Activated CD8-positive, alpha-beta T cell treated with anti-CD3 and anti-CD28 coated beads for 36 hours (primary cell): ENCODE results near the gene ZNF281. TPM values are rescaled to one million over a fixed set of nuclear protein-coding genes. Genes with fewer than 3 reads are reported as not detected.

Experiments
- ATAC-seq: fragments of 200-7000 bp; cut with Tn5 transposase; one replicate; pipeline ENCODE4 v1.10.0; 2021; ENCODE audit warnings: mild to moderate bottlenecking, moderate library complexity
- CTCF ChIA-PET: fragments of 350-600 bp; sonication (Branson Sonifier 250); formaldehyde crosslinking; loops from one replicate; lab custom pipeline; 2021; ENCODE audit warnings: antibody characterized with exemption; lab: Charles Lee
- POLR2A ChIA-PET: fragments of 350-600 bp; sonication (Branson Sonifier 250); formaldehyde crosslinking; loops from one replicate; lab custom pipeline; 2021; ENCODE audit warnings: antibody characterized with exemption; lab: Charles Lee
- DNase-seq: peaks from one replicate; pipeline ENCODE4 v3.0.0-alpha.2; 2020
- H3K27ac Mint-ChIP-seq: one replicate; pipeline ENCODE4 v1.8.0; 2021; ENCODE audit warnings: mild to moderate bottlenecking, mixed read lengths
- H3K27me3 Mint-ChIP-seq: one replicate; pipeline ENCODE4 v1.8.0; 2021; ENCODE audit warnings: mixed read lengths
- H3K36me3 Mint-ChIP-seq: one replicate; pipeline ENCODE4 v1.8.0; 2021; ENCODE audit warnings: low read depth, mixed read lengths
- H3K4me1 Mint-ChIP-seq: one replicate; pipeline ENCODE4 v1.8.0; 2021; ENCODE audit warnings: low read depth, mixed read lengths
- H3K4me3 Mint-ChIP-seq: one replicate; pipeline ENCODE4 v1.8.0; 2021; ENCODE audit warnings: mild to moderate bottlenecking, moderate library complexity, mixed read lengths
- H3K9me3 Mint-ChIP-seq: one replicate; pipeline ENCODE4 v1.8.0; 2021; ENCODE audit warnings: mixed read lengths
- CTCF ChIP-seq: fragments of 200-600 bp; IDR thresholded peaks from one replicate; pipeline ENCODE4 v1.8.0; 2022; ENCODE audit warnings: antibody characterized with exemption, mild to moderate bottlenecking
- intact Hi-C: fragments of 100-400 bp; cut with micrococcal nuclease; formaldehyde crosslinking; loops from one replicate; pipeline ENCODE4 v1.10.0; 2022
- total RNA-seq, 2 experiments: library from RNA; stranded (reverse); gene quantifications; one replicate each; pipeline ENCODE4 v1.2.3, GENCODE V29; 2021

Gene ZNF281
- total RNA-seq, 2 experiments from 2014 or later: 12.0 to 12.2 TPM

DNA sequence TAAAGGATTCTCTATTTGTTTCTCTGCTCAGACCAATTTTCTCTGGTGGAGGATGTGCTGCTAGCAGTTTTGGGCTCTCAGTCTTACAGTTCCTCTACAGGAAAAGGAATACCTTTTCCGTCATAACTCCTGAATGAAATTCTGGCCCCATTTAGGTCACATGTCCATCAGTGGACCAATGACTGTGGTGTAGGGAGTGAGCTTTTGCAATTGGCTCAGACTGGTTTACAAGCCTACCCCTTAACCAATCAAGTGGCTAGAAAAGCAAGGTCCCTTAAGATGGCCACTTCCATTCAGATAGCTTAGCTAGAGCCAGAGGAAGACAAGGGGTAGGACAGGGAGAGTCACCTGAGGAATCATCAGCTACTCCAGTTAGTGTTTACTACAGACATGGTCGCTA, 16.4 kb upstream of the ZNF281 start:
- Mint-ChIP-seq H3K27ac (no peak overlapping the region), H3K4me1 (peaks cover 5% of the 10 kb centered on the region), H3K36me3 (no peaks in the 10 kb centered on the region), H3K9me3 (no peaks in the 10 kb centered on the region), H3K4me3 (no peak overlapping the region), H3K27me3 (no peaks in the 10 kb centered on the region)
- TF ChIP-seq CTCF: no peak
- ChIA-PET CTCF (interaction anchor here (2.2 kb wide), 1 partner anchor 62 kb away, joined by 7 read pairs; no protein-coding TSS in a partner anchor), POLR2A (interaction anchor here (0.7 kb wide), 1 partner anchor 34 kb away, joined by 3 read pairs; no protein-coding TSS in a partner anchor)
- ATAC-seq (no peak), DNase-seq (no peak)
- intact Hi-C loops: no loop called here

DNA sequence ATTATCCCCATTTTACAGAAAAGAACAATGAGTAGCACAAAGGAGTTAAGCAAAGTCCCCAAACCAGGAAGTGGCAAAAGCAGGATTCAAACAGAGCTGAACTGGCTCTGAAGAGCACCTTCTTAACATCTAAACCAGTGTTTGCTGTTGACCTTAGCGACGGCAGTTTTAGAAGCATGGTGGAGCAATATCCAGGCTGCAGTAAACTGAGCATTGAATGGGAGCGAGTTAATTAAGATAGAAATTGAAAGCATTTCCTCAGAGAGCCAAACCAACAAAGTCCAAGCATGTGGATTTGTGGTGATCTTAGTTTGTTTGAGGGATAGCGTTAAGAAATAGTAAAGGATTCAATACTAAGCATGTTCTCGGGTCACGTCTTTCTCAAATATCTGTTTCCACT, 13.4 kb upstream of the ZNF281 start:
- intact Hi-C loops: no loop called here
- no peak for TF ChIP-seq CTCF
- ChIA-PET POLR2A (interaction anchor here (0.8 kb wide), 1 partner anchor 11 kb away, joined by 3 read pairs; no protein-coding TSS in a partner anchor), CTCF (interaction anchor here (1.2 kb wide), 1 partner anchor 15 kb away, joined by 3 read pairs; no protein-coding TSS in a partner anchor)
- DNase-seq (no peak), ATAC-seq (no peak)
- Mint-ChIP-seq H3K27ac (no peak overlapping the region), H3K36me3 (no peaks in the 10 kb centered on the region), H3K9me3 (no peaks in the 10 kb centered on the region), H3K4me1 (no peaks in the 10 kb centered on the region), H3K4me3 (no peak overlapping the region), H3K27me3 (no peaks in the 10 kb centered on the region)

GRCh38 chr1:200422211-200422610, 12.4 kb upstream of the ZNF281 start:
- TF ChIP-seq CTCF: no peak
- CTCF ChIA-PET: no interaction called here
- Mint-ChIP-seq H3K9me3 (no peaks in the 10 kb centered on the region), H3K4me1 (no peaks in the 10 kb centered on the region), H3K27ac (no peak overlapping the region), H3K4me3 (no peak overlapping the region), H3K27me3 (no peaks in the 10 kb centered on the region), H3K36me3 (no peaks in the 10 kb centered on the region)
- intact Hi-C loops: no loop called here
- POLR2A ChIA-PET: no interaction called here
- DNase-seq (no peak), ATAC-seq (no peak)

GRCh38 chr1:200415789-200416593, 6.2 kb upstream of the ZNF281 start:
- Mint-ChIP-seq H3K9me3 (no peaks in the 10 kb centered on the region), H3K27ac (no peak overlapping the region), H3K27me3 (peaks cover 2% of the 10 kb centered on the region), H3K4me3 (no peak overlapping the region), H3K4me1 (peaks cover 8% of the 10 kb centered on the region), H3K36me3 (no peaks in the 10 kb centered on the region)
- no peak for TF ChIP-seq CTCF
- ChIA-PET CTCF (no interaction called here), POLR2A (no interaction called here)
- no peak for ATAC-seq
- intact Hi-C loops: no loop called here
- DNase-seq: no peak

DNA sequence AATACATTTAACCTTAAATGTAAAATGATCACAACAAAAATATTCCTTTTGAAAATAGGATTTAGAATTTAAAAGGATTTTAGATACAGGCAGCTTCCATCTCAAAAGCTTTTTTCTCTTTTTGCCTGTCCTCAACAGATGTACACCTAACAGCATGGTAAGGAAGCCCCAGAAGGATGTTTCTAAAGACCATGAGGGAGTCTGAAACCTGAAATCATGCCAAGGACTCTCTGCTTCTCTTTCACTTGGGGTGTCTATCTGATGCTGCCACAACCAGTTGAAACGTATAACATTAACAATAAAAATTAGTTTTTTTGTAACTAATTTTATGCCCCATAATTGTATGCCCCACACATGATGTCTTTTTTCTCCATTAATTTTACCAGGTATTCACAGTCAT, 5.4 kb upstream of the ZNF281 start:
- ATAC-seq (no peak), DNase-seq (no peak)
- no peak overlapping the region for H3K4me3 Mint-ChIP-seq
- no peaks in the 10 kb centered on the region for H3K36me3 Mint-ChIP-seq
- peaks cover 14% of the 10 kb centered on the region for H3K4me1 Mint-ChIP-seq
- TF ChIP-seq CTCF: no peak
- ChIA-PET POLR2A (no interaction called here), CTCF (interaction anchor here (1.7 kb wide), 1 partner anchor 10 kb away, joined by 3 read pairs; no protein-coding TSS in a partner anchor)
- intact Hi-C loops: no loop called here
- no peak overlapping the region for H3K27ac Mint-ChIP-seq
- H3K27me3 Mint-ChIP-seq: peaks cover 2% of the 10 kb centered on the region
- no peaks in the 10 kb centered on the region for H3K9me3 Mint-ChIP-seq
